Endothelial cell of umbilical vein (primary cell): ENCODE measurements around the gene CNEP1R1. TPM values are rescaled to one million over a fixed set of nuclear protein-coding genes. Genes with fewer than 3 reads are reported as not detected.

Source experiments
- BruUV-seq: library from RNA; stranded (reverse); fragments of 400-500 nt; replicated peaks from 2 replicates; lab custom pipeline; 2021; lab: Mats Ljungman, UMichigan
- CTCF ChIA-PET: fragments of 300-600, 350-600 bp; sonication (Branson Sonifier 250); formaldehyde crosslinking; loops from one replicate; lab custom pipeline; 2021; ENCODE audit warnings: antibody characterized with exemption, inconsistent platforms; lab: Charles Lee
- POLR2A ChIA-PET: fragments of 300-600, 350-600 bp; sonication (Branson Sonifier 250); formaldehyde crosslinking; loops from one replicate; lab custom pipeline; 2021; ENCODE audit warnings: antibody characterized with exemption, inconsistent platforms; lab: Charles Lee
- DNase-seq: peaks from one replicate; pipeline ENCODE4 v3.0.0-alpha.2; 2011; ENCODE audit warnings: low read depth, low spot score
- FAIRE-seq: peaks from 2 replicates; lab custom pipeline; 2011; peaks lifted over from hg19 to GRCh38; lab: Jason Lieb, UNC
- H2AFZ ChIP-seq: 2 replicates; pipeline ENCODE4 v1.6.0; 2012; ENCODE audit warnings: low read depth, low read length, control low read depth, inconsistent platforms
- H3K27ac ChIP-seq: 2 replicates; pipeline ENCODE4 v1.5.1; 2011; ENCODE audit warnings: low read depth, mild to moderate bottlenecking, control low read depth, low read length, moderate library complexity; ENCODE audit not compliant: insufficient read depth
- H3K27me3 ChIP-seq, 2 experiments: 2 replicates each; pipeline versions ENCODE4 v1.6.0 to v1.6.1; 2011; ENCODE audit warnings: low read length in 2 of 2, mixed read lengths in 1 of 2; ENCODE audit not compliant: control insufficient read depth in 2 of 2, insufficient read depth in 2 of 2
- H3K36me3 ChIP-seq, 2 experiments: 2 replicates in 1 of 2; 3 replicates in 1 of 2; pipeline ENCODE4 v1.5.1; 2011; ENCODE audit warnings: low read length in 2 of 2, mild to moderate bottlenecking in 1 of 2, moderate library complexity in 1 of 2; ENCODE audit not compliant: control insufficient read depth in 2 of 2, insufficient read depth in 2 of 2; ENCODE audit errors: extremely low read depth in 1 of 2
- H3K4me1 ChIP-seq: 3 replicates; pipeline ENCODE4 v1.5.1; 2011; ENCODE audit warnings: mild to moderate bottlenecking, low read length; ENCODE audit not compliant: control insufficient read depth, insufficient read depth; ENCODE audit errors: extremely low read depth
- H3K4me2 ChIP-seq: 2 replicates; pipeline ENCODE4 v1.6.1; 2011; ENCODE audit warnings: low read length, control low read depth, mixed read lengths; ENCODE audit not compliant: insufficient read depth
- H3K4me3 ChIP-seq, 3 experiments: fragments of 200-600 bp in 1 of 3; sonication (generic), shearing (Covaris generic) in 1 of 3; replicated peaks in 1 of 3; 2 replicates each; pipeline ENCODE4 v1.5.1; 2011 to 2016; ENCODE audit warnings: control low read depth in 3 of 3, low read length in 3 of 3, mild to moderate bottlenecking in 2 of 3, inconsistent platforms in 1 of 3, low read depth in 1 of 3, moderate library complexity in 1 of 3; ENCODE audit not compliant: insufficient read depth in 1 of 3
- H3K79me2 ChIP-seq: 2 replicates; pipeline ENCODE4 v1.6.0; 2012; ENCODE audit warnings: low read length, inconsistent platforms; ENCODE audit not compliant: control insufficient read depth, insufficient read depth
- H3K9ac ChIP-seq: replicated peaks from 2 replicates; pipeline ENCODE3; 2011; ENCODE audit warnings: low read length, control low read depth; ENCODE audit not compliant: insufficient read depth; ENCODE audit errors: extremely low read depth
- H3K9me1 ChIP-seq: replicated peaks from 3 replicates; pipeline ENCODE4 v1.6.0; 2011; ENCODE audit warnings: mild to moderate bottlenecking, low read length; ENCODE audit not compliant: control insufficient read depth, insufficient read depth; ENCODE audit errors: extremely low read depth
- H3K9me3 ChIP-seq: replicated peaks from 2 replicates; pipeline ENCODE4 v1.5.1; 2012; ENCODE audit warnings: low read length, inconsistent platforms; ENCODE audit not compliant: control insufficient read depth, insufficient read depth
- H4K20me1 ChIP-seq: replicated peaks from 2 replicates; pipeline ENCODE3; 2011; ENCODE audit warnings: mild to moderate bottlenecking, low read length; ENCODE audit not compliant: control insufficient read depth, insufficient read depth; ENCODE audit errors: extremely low read depth
- CTCF ChIP-seq, 2 donors: IDR thresholded peaks; 1 replicate in 1 of 2; 2 replicates in 1 of 2; pipeline ENCODE4 v1.5.1; 2011; ENCODE audit warnings: low read length in 2 of 2, mild to moderate bottlenecking in 2 of 2, moderate library complexity in 2 of 2, control low read depth in 1 of 2, inconsistent platforms in 1 of 2, low read depth in 1 of 2; ENCODE audit not compliant: insufficient read depth in 1 of 2; ENCODE audit errors: extremely low read depth in 1 of 2
- EZH2 ChIP-seq: IDR thresholded peaks from 2 replicates; pipeline ENCODE4 v1.6.1; 2012; ENCODE audit warnings: borderline replicate concordance, low read depth, mild to moderate bottlenecking, moderate library complexity, low read length, inconsistent platforms; ENCODE audit not compliant: severe bottlenecking
- FOS ChIP-seq: IDR thresholded peaks from 2 replicates; pipeline ENCODE4 v1.6.1; 2011; ENCODE audit warnings: mild to moderate bottlenecking, low read length, moderate library complexity, borderline replicate concordance; ENCODE audit not compliant: insufficient read depth
- GATA2 ChIP-seq: IDR thresholded peaks from 2 replicates; pipeline ENCODE4 v1.7.0; 2011; ENCODE audit warnings: low read depth, mild to moderate bottlenecking, moderate library complexity, mixed read lengths, low read length; ENCODE audit not compliant: insufficient read length, insufficient read depth
- JUN ChIP-seq: IDR thresholded peaks from 2 replicates; pipeline ENCODE4 v1.6.1; 2011; ENCODE audit warnings: borderline replicate concordance, low read depth; ENCODE audit not compliant: insufficient read length, insufficient read depth
- MYC ChIP-seq: IDR thresholded peaks from one replicate; pipeline ENCODE4 v1.6.1; 2011; ENCODE audit warnings: mild to moderate bottlenecking, low read depth, low read length
- POLR2A ChIP-seq: IDR thresholded peaks from 2 replicates; pipeline ENCODE4 v1.6.1; 2012; ENCODE audit warnings: low read depth, mild to moderate bottlenecking, control low read depth, low read length
- POLR2AphosphoS5 ChIP-seq: IDR thresholded peaks from 2 replicates; pipeline ENCODE4 v1.6.1; 2012; ENCODE audit warnings: low read depth, mild to moderate bottlenecking, control low read depth, low read length, moderate library complexity; ENCODE audit not compliant: insufficient read depth
- dilution Hi-C: fragments of 300-500 bp; cut with MboI; formaldehyde crosslinking; loops from one replicate; pipeline ENCODE4 v1.15.0; 2019; ENCODE audit warnings: low sequenced_read_pairs; ENCODE audit not compliant: extremely low pct_ligation_motif_present
- intact Hi-C: fragments of 100-400 bp; cut with micrococcal nuclease; formaldehyde crosslinking; loops from one replicate; pipeline ENCODE4 v1.10.0; 2022
- polyA plus RNA-seq, 4 experiments: library from polyadenylated mRNA; depleted of rRNA in 3 of 4; stranded (reverse) in 3 of 4; unstranded in 1 of 4; fragments of >200 nt; gene quantifications; 2 replicates each; pipeline versions ENCODE4 v1.2.1 to v1.2.3, GENCODE V29; 2011 to 2012; ENCODE audit warnings: missing spikeins in 1 of 4
- total RNA-seq: library from RNA; stranded (reverse); gene quantifications from 2 replicates; pipeline ENCODE4 v1.2.3, GENCODE V29; 2021
- TF ChIP-seq, protein P1 (sequence below): IDR thresholded peaks from 2 replicates; pipeline ENCODE4 v1.6.1; 2011; ENCODE audit not compliant: insufficient read depth, insufficient read length

The CNEP1R1 gene
- total and polyA plus RNA-seq, 2 donors (not counting 3 experiments of a cell fraction or from before 2014, with no cell fraction given), result 15.3 to 23.2 TPM

GRCh38 chr16:50027829-50028228 lies 2.8 kb downstream of the CNEP1R1 start:
- H3K79me2 ChIP-seq, result peaks cover 37% of the 10 kb centered on the region

More at GRCh38 chr16:50027829-50028228, 2.8 kb downstream of the CNEP1R1 start:
- Histone ChIP-seq H2AFZ (no peak overlapping the region), H3K36me3 (peaks cover 0 to 2% of the 10 kb centered on the region in 2 experiments), H3K4me3 (no peak overlapping the region), H3K9me3 (no peaks in the 10 kb centered on the region), H3K9ac (no peak overlapping the region), H4K20me1 (no peaks in the 10 kb centered on the region), H3K4me2 (no peak overlapping the region), H3K9me1 (no peaks in the 10 kb centered on the region), H3K4me1 (peaks cover 13% of the 10 kb centered on the region), H3K27ac (no peak overlapping the region), H3K27me3 (no peaks in the 10 kb centered on the region)
- BruUV-seq, result no TSS peak
- POLR2A ChIA-PET, result no interaction called here
- FAIRE-seq (no peak), DNase-seq (no peak)
- dilution Hi-C loops (no loop called here), intact Hi-C loops (loop anchor here (5.0 kb wide), 1 partner anchor 339 kb away; the partner anchor contains the start of gene BRD7)
- TF ChIP-seq, protein P1, sequence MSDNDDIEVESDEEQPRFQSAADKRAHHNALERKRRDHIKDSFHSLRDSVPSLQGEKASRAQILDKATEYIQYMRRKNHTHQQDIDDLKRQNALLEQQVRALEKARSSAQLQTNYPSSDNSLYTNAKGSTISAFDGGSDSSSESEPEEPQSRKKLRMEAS, result no peak
- TF ChIP-seq EZH2 (no peak), JUN (no peak), MYC (no peak), GATA2 (no peak), POLR2A (no peak), CTCF (IDR thresholded peaks at IDR 0.05; ENCODE audit: extremely low read depth in 1 of 2, insufficient read depth in 1 of 2, low read depth in 1 of 2, low read length in 2 of 2) (no peak), FOS (no peak), POLR2AphosphoS5 (no peak)
- CTCF ChIA-PET, result interaction anchor here (0.6 to 6.4 kb wide), 2 partner anchors 184 to 1734 kb away, joined by 3 to 132 read pairs; no protein-coding TSS in a partner anchor
